Measurements from ENCODE around the gene CRKL.

DNA sequence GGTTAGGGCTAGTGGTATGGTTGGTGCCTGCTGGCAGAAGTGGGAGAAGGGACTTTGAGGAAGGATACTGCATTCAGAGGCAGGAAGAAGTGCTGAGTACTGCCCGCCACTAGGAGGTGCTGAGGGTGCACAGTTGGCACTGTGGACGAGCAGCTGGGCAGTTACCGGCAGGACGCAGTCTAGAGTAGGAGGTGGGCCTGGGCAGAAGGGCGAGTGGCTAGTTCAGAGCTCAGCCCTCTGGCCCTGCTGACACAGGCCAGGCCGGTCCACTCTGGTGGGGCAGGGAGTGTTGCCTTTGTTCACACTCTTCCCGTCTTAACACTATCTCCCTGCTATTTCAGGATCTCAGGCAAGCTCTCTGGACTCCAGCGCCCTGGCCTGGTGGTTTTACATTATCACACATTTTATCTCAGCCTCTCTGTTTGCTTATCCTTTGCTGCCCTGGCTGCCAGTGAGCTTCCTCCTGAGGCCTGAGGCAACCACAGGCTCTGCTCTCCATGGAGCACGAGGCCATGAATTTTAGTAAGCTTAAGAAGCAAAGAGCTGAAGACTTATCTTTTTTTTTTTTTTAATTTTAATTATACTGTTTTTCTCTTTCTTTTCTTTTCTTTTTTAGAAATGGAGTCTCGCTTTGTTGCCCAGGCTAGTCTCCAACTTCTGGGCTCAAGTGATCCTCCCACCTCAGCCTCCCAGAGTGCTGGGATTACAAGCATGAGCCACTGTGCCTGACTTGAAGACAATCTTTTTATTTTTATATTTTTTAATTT, 31.5 kb upstream of the CRKL start:
- TF ChIP-seq, protein P1, sequence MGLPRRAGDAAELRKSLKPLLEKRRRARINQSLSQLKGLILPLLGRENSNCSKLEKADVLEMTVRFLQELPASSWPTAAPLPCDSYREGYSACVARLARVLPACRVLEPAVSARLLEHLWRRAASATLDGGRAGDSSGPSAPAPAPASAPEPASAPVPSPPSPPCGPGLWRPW (IDR thresholded peaks at IDR 0.05) = no peak
- TF ChIP-seq EHMT2 (IDR thresholded peaks at IDR 0.05; ENCODE audit: low read depth) = no peak
- TF ChIP-seq, protein P2, sequence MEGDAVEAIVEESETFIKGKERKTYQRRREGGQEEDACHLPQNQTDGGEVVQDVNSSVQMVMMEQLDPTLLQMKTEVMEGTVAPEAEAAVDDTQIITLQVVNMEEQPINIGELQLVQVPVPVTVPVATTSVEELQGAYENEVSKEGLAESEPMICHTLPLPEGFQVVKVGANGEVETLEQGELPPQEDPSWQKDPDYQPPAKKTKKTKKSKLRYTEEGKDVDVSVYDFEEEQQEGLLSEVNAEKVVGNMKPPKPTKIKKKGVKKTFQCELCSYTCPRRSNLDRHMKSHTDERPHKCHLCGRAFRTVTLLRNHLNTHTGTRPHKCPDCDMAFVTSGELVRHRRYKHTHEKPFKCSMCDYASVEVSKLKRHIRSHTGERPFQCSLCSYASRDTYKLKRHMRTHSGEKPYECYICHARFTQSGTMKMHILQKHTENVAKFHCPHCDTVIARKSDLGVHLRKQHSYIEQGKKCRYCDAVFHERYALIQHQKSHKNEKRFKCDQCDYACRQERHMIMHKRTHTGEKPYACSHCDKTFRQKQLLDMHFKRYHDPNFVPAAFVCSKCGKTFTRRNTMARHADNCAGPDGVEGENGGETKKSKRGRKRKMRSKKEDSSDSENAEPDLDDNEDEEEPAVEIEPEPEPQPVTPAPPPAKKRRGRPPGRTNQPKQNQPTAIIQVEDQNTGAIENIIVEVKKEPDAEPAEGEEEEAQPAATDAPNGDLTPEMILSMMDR (IDR thresholded peaks at IDR 0.05) = peak; percentile 86
- TF ChIP-seq, protein P3, sequence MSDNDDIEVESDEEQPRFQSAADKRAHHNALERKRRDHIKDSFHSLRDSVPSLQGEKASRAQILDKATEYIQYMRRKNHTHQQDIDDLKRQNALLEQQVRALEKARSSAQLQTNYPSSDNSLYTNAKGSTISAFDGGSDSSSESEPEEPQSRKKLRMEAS (IDR thresholded peaks at IDR 0.05) = no peak
- TF ChIP-seq EP300 (IDR thresholded peaks at IDR 0.05) = no peak
- TF ChIP-seq POLR2A (IDR thresholded peaks at IDR 0.05; ENCODE audit: low read length) = peak; percentile 26
- no peak for TF ChIP-seq KDM5A (IDR thresholded peaks at IDR 0.05)
- TF ChIP-seq RFX5 (IDR thresholded peaks at IDR 0.05) = no peak
- TF ChIP-seq, protein P4, sequence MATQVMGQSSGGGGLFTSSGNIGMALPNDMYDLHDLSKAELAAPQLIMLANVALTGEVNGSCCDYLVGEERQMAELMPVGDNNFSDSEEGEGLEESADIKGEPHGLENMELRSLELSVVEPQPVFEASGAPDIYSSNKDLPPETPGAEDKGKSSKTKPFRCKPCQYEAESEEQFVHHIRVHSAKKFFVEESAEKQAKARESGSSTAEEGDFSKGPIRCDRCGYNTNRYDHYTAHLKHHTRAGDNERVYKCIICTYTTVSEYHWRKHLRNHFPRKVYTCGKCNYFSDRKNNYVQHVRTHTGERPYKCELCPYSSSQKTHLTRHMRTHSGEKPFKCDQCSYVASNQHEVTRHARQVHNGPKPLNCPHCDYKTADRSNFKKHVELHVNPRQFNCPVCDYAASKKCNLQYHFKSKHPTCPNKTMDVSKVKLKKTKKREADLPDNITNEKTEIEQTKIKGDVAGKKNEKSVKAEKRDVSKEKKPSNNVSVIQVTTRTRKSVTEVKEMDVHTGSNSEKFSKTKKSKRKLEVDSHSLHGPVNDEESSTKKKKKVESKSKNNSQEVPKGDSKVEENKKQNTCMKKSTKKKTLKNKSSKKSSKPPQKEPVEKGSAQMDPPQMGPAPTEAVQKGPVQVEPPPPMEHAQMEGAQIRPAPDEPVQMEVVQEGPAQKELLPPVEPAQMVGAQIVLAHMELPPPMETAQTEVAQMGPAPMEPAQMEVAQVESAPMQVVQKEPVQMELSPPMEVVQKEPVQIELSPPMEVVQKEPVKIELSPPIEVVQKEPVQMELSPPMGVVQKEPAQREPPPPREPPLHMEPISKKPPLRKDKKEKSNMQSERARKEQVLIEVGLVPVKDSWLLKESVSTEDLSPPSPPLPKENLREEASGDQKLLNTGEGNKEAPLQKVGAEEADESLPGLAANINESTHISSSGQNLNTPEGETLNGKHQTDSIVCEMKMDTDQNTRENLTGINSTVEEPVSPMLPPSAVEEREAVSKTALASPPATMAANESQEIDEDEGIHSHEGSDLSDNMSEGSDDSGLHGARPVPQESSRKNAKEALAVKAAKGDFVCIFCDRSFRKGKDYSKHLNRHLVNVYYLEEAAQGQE (IDR thresholded peaks at IDR 0.05) = no peak
- TF ChIP-seq JUNB (IDR thresholded peaks at IDR 0.05) = no peak

All from A549 (cell line).